Naive B cell (primary cell): Measurements from ENCODE around the gene FHIT. TPM values are rescaled to one million over a fixed set of nuclear protein-coding genes. Genes with fewer than 3 reads are reported as not detected.
A peak's percentile ranks its signal among the peaks of the same experiment; 100 is the strongest.

Source experiments
- ATAC-seq, 2 donors: fragments of 150-1000 bp; cut with Tn5 transposase; 2 replicates each; pipeline ENCODE4 v1.10.0; 2021; ENCODE audit warnings: low read depth in 2 of 2, mild to moderate bottlenecking in 2 of 2, moderate library complexity in 2 of 2
- DNase-seq: peaks from one replicate; pipeline ENCODE4 v3.0.0; 2022
- H3K27ac Mint-ChIP-seq, 6 donors: one replicate each; pipeline ENCODE4 v1.8.0; 2020 to 2022; ENCODE audit warnings: mild to moderate bottlenecking in 6 of 6, mixed read lengths in 6 of 6, moderate library complexity in 5 of 6, inconsistent platforms in 2 of 6
- H3K27me3 Mint-ChIP-seq, 3 donors: one replicate each; pipeline ENCODE4 v1.8.0; 2021 to 2022; ENCODE audit warnings: mixed read lengths in 3 of 3, mild to moderate bottlenecking in 1 of 3
- H3K36me3 Mint-ChIP-seq, 2 donors: one replicate each; pipeline ENCODE4 v1.8.0; 2020 to 2022; ENCODE audit warnings: mixed read lengths in 2 of 2, inconsistent platforms in 1 of 2, mild to moderate bottlenecking in 1 of 2
- H3K4me1 Mint-ChIP-seq, 3 donors: one replicate each; pipeline ENCODE4 v1.8.0; 2020 to 2022; ENCODE audit warnings: mixed read lengths in 3 of 3, inconsistent platforms in 1 of 3, mild to moderate bottlenecking in 1 of 3, moderate library complexity in 1 of 3
- H3K4me3 Mint-ChIP-seq, 8 donors: one replicate each; pipeline ENCODE4 v1.8.0; 2020 to 2022; ENCODE audit warnings: mild to moderate bottlenecking in 8 of 8, mixed read lengths in 8 of 8, moderate library complexity in 8 of 8, inconsistent platforms in 2 of 8
- H3K9me3 Mint-ChIP-seq, 7 donors: one replicate each; pipeline ENCODE4 v1.8.0; 2020 to 2022; ENCODE audit warnings: mixed read lengths in 7 of 7, mild to moderate bottlenecking in 5 of 7, inconsistent platforms in 2 of 7, moderate library complexity in 1 of 7
- polyA plus RNA-seq, 6 donors: library from polyadenylated mRNA; unstranded; fragments of 300-500 nt; fragmentation: Illumina TruSeq; gene quantifications; one replicate each; pipeline ENCODE4 v1.2.3, GENCODE V29; 2021; ENCODE audit warnings: low read depth in 6 of 6

FHIT gene
- polyA plus RNA-seq, 6 donors from 2014 or later, result 3.2 to 12.6 (median 7.1) TPM

- Mint-ChIP-seq H3K9me3 (peaks cover 0 to 8% (median 0%) of the 10 kb centered on the region in 7 donors), H3K36me3 (peaks cover 0 to 7% of the 10 kb centered on the region in 2 donors), H3K4me3 (no peak overlapping the region), H3K4me1 (no peaks in the 10 kb centered on the region), H3K27me3 (no peaks in the 10 kb centered on the region), H3K27ac (no peak overlapping the region)
- ATAC-seq (no peak), DNase-seq (no peak)
Measured at GRCh38 chr3:59970796-59971195, 1280.5 kb downstream of the FHIT start.

- Mint-ChIP-seq H3K27me3 (no peaks in the 10 kb centered on the region), H3K9me3 (peaks cover 0 to 8% (median 0%) of the 10 kb centered on the region in 7 donors), H3K36me3 (peaks cover 0 to 7% of the 10 kb centered on the region in 2 donors), H3K27ac (no peak overlapping the region), H3K4me1 (no peaks in the 10 kb centered on the region), H3K4me3 (no peak overlapping the region)
- no peak for DNase-seq
- ATAC-seq, result no peak
Measured at GRCh38 chr3:59970376-59970775, 1280.9 kb downstream of the FHIT start.

DNA sequence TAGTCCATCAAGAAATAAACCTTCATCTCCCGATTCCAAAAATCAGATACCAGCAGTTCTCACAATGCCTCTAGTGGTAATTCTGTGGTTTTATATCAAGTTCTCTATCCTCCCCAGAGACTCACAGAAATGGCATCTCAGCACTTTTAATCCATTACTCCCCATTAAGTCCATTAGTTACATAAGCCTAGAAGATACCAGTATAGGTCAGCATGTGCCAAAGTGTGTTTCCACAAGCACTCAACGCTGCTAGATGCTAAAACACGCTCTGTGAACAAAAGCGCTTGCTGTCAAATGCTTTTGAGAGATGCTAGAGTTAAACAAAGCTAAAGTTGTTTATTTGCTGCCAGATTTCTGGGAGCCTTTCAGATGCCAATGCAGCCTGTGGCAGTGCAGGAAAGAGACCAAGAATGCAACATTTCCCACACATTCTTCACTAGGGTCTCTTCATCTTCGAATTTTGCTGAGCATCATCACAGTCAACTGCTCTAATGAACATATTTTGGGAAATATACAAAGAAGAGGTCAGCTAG, 1282.7 kb downstream of the FHIT start:
- ATAC-seq (no peak), DNase-seq (no peak)
- Mint-ChIP-seq H3K27ac (no peak overlapping the region), H3K9me3 (peaks cover 0 to 8% (median 0%) of the 10 kb centered on the region in 7 donors), H3K36me3 (peaks cover 0 to 7% of the 10 kb centered on the region in 2 donors), H3K4me3 (no peak overlapping the region), H3K4me1 (no peaks in the 10 kb centered on the region), H3K27me3 (no peaks in the 10 kb centered on the region)

- peaks cover 0 to 5% of the 10 kb centered on the region in 2 donors for H3K36me3 Mint-ChIP-seq
- H3K27ac Mint-ChIP-seq, result no peak overlapping the region
- H3K4me3 Mint-ChIP-seq, result no peak overlapping the region
Measured at GRCh38 chr3:59963676-59964075, 1287.6 kb downstream of the FHIT start.

DNA sequence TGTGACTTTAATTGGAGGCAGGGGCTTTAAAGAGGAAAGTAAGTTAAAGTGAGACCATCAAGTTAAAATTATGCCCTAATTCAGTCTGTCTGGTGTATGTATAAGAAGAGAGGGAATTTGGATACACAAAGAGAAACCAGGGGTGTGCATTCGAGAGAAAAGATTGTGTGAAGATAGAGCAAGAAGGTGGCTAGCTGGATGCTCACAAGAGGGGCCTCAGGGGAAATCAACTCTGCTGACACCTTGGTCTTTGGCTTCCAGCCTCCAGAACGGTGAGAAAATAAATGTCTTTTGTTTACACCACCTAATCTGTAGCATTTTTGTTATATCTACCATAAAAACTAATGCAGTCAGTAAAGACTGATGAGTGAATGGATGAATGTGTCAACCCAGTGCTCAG, 1294.1 kb downstream of the FHIT start:
- DNase-seq (no peak), ATAC-seq (no peak)
- Mint-ChIP-seq H3K4me1 (no peaks in the 10 kb centered on the region), H3K27ac (no peak overlapping the region), H3K36me3 (peaks cover 2 to 21% of the 10 kb centered on the region in 2 donors), H3K27me3 (peaks cover 0 to 19% (median 0%) of the 10 kb centered on the region in 3 donors), H3K9me3 (peaks cover 0 to 4% (median 0%) of the 10 kb centered on the region in 7 donors), H3K4me3 (no peak overlapping the region)

More at GRCh38 chr3:59963676-59964075, 1287.6 kb downstream of the FHIT start:
- no peaks in the 10 kb centered on the region for H3K4me1 Mint-ChIP-seq
- peaks cover 0 to 2% (median 0%) of the 10 kb centered on the region in 7 donors for H3K9me3 Mint-ChIP-seq
- DNase-seq (no peak), ATAC-seq (no peak)
- no peaks in the 10 kb centered on the region for H3K27me3 Mint-ChIP-seq

GRCh38 chr3:59953104-59953503, 1298.1 kb downstream of the FHIT start:
- H3K9me3 Mint-ChIP-seq, result peaks cover 0 to 10% (median 0%) of the 10 kb centered on the region in 7 donors
- peaks cover 0 to 38% (median 0%) of the 10 kb centered on the region in 3 donors for H3K27me3 Mint-ChIP-seq
- H3K36me3 Mint-ChIP-seq, result peaks cover 8 to 21% of the 10 kb centered on the region in 2 donors
- no peak overlapping the region for H3K4me3 Mint-ChIP-seq
- peak overlapping the region in 1 of 6 donors; percentile 41 for H3K27ac Mint-ChIP-seq
- no peaks in the 10 kb centered on the region for H3K4me1 Mint-ChIP-seq
- ATAC-seq (no peak), DNase-seq (no peak)

GRCh38 chr3:59949311-59949710, 1301.9 kb downstream of the FHIT start:
- Mint-ChIP-seq H3K36me3 (peaks cover 8 to 21% of the 10 kb centered on the region in 2 donors), H3K27me3 (peaks cover 0 to 28% (median 0%) of the 10 kb centered on the region in 3 donors), H3K9me3 (peaks cover 0 to 10% (median 3%) of the 10 kb centered on the region in 7 donors), H3K27ac (no peak overlapping the region), H3K4me3 (no peak overlapping the region), H3K4me1 (no peaks in the 10 kb centered on the region)
- DNase-seq (no peak), ATAC-seq (no peak)

GRCh38 chr3:59946401-59946800, 1304.9 kb downstream of the FHIT start:
- no peaks in the 10 kb centered on the region for H3K36me3 Mint-ChIP-seq
- H3K27ac Mint-ChIP-seq, result no peak overlapping the region
- H3K9me3 Mint-ChIP-seq, result peaks cover 0 to 6% (median 0%) of the 10 kb centered on the region in 7 donors
- no peak for ATAC-seq
- no peak overlapping the region for H3K4me3 Mint-ChIP-seq
- H3K4me1 Mint-ChIP-seq, result peaks cover 6 to 10% (median 6%) of the 10 kb centered on the region in 3 donors
- DNase-seq, result no peak
- peaks cover 0 to 11% (median 0%) of the 10 kb centered on the region in 3 donors for H3K27me3 Mint-ChIP-seq

GRCh38 chr3:59940718-59941117, 1310.5 kb downstream of the FHIT start:
- Mint-ChIP-seq H3K27me3 (no peaks in the 10 kb centered on the region), H3K9me3 (peaks cover 0 to 2% (median 0%) of the 10 kb centered on the region in 7 donors), H3K4me3 (peak overlapping the region in 7 of 8 donors; percentile 27 to 71 (median 59)), H3K4me1 (peaks cover 18 to 24% (median 23%) of the 10 kb centered on the region in 3 donors), H3K27ac (peak overlapping the region in 4 of 6 donors; percentile 25 to 79 (median 60)), H3K36me3 (no peaks in the 10 kb centered on the region)
- DNase-seq (peak; percentile 7), ATAC-seq (peak; percentile 56 to 66)

DNA sequence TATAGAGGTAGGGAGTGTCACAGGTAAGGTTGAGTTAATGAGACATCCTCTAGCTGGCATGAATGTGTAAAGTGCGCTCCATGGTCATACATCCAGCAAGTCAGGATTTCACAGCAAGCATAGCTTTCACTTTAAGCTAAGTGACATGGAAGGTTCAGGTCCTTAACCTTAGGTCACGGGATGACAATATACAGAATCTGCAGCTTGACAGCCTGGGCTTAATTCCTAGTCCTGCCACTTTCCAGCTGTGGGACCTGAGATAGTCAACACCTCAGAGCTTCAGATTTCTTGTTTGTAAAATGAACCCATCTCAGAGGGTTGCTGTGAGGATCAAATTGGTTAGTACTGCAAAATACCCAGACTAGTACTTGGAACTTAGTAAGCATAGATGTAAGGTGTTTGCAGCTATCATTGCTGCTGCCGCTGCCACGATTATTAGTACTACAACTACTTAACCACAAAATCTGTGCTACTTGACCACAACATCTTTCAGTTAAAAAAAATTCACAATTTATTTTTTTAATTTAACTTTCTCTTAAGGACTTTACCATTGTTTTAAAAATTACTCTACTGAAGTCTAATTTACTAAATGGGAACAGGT, 1311.3 kb downstream of the FHIT start:
- H3K4me1 Mint-ChIP-seq, result peaks cover 18 to 24% (median 23%) of the 10 kb centered on the region in 3 donors
- DNase-seq (no peak), ATAC-seq (no peak)
- H3K4me3 Mint-ChIP-seq, result peak overlapping the region in 4 of 8 donors; percentile 41 to 70 (median 63)
- H3K36me3 Mint-ChIP-seq, result no peaks in the 10 kb centered on the region
- H3K27ac Mint-ChIP-seq, result peak overlapping the region in 2 of 6 donors; percentile 18 to 24
- no peaks in the 10 kb centered on the region for H3K27me3 Mint-ChIP-seq
- peaks cover 0 to 2% (median 0%) of the 10 kb centered on the region in 7 donors for H3K9me3 Mint-ChIP-seq

- DNase-seq (no peak), ATAC-seq (no peak)
- peak overlapping the region in 2 of 6 donors; percentile 36 to 85 for H3K27ac Mint-ChIP-seq
- H3K9me3 Mint-ChIP-seq, result peaks cover 0 to 6% (median 2%) of the 10 kb centered on the region in 7 donors
- no peak overlapping the region for H3K4me3 Mint-ChIP-seq
- H3K4me1 Mint-ChIP-seq, result peaks cover 18 to 24% (median 23%) of the 10 kb centered on the region in 3 donors
- no peaks in the 10 kb centered on the region for H3K27me3 Mint-ChIP-seq
- H3K36me3 Mint-ChIP-seq, result no peaks in the 10 kb centered on the region
Measured at GRCh38 chr3:59938828-59939227, 1312.4 kb downstream of the FHIT start.

DNA sequence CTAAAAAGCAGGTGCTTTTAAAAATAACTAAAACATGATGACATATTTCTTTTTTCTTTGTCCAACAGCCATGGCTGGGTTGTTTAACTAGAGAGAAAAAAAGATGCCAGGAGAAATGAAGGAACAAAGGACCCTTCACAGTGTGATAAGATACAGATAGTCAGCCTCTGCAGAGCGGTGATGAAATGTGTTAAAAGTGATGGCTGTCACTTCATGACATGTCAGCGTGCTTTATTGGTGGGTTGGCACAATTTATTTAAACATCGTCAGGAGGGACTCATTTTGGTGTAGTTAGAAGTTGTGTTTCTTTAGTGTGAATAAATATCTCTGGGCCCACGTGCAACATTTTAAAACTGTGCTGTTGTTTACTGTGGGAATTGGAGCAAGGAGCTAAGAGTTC, 1314.1 kb downstream of the FHIT start:
- Mint-ChIP-seq H3K27me3 (no peaks in the 10 kb centered on the region), H3K4me1 (peaks cover 18 to 22% (median 21%) of the 10 kb centered on the region in 3 donors), H3K9me3 (peaks cover 0 to 6% (median 2%) of the 10 kb centered on the region in 7 donors), H3K4me3 (no peak overlapping the region), H3K27ac (no peak overlapping the region), H3K36me3 (no peaks in the 10 kb centered on the region)
- ATAC-seq (no peak), DNase-seq (no peak)

GRCh38 chr3:59936472-59936871, 1314.8 kb downstream of the FHIT start:
- H3K27ac Mint-ChIP-seq, result no peak overlapping the region

DNA sequence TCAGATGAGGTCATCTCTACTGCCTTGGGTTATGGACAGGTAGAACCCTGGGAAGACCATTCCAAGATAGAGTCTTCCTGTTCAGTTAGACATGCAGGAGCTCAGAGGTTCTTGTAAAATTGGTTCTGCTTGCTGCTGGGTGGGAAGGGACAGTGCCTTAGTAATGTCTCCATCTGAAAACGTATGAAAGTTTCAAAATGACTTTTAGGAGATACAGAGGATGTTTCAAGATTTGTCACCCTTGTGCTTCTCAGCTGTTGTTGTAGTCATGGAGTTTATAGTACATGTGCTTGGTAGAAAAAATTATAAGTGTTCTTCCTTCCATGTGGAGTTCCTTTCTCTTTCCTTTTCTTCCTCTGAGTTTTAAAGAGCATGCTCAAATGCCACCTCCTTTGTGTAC, 1316.2 kb downstream of the FHIT start:
- no peak overlapping the region for H3K27ac Mint-ChIP-seq
- ATAC-seq (no peak), DNase-seq (no peak)
- H3K9me3 Mint-ChIP-seq, result peaks cover 0 to 6% (median 2%) of the 10 kb centered on the region in 7 donors
- no peak overlapping the region for H3K4me3 Mint-ChIP-seq
- no peaks in the 10 kb centered on the region for H3K27me3 Mint-ChIP-seq
- H3K4me1 Mint-ChIP-seq, result peaks cover 0 to 4% (median under 1%) of the 10 kb centered on the region in 3 donors
- H3K36me3 Mint-ChIP-seq, result no peaks in the 10 kb centered on the region

More at GRCh38 chr3:59936472-59936871, 1314.8 kb downstream of the FHIT start:
- Mint-ChIP-seq H3K27me3 (no peaks in the 10 kb centered on the region), H3K4me1 (peaks cover 13 to 17% (median 15%) of the 10 kb centered on the region in 3 donors), H3K36me3 (no peaks in the 10 kb centered on the region), H3K9me3 (peaks cover 0 to 6% (median 2%) of the 10 kb centered on the region in 7 donors), H3K4me3 (no peak overlapping the region)
- DNase-seq (no peak), ATAC-seq (no peak)
